HG02981 (cell line): ENCODE data around the gene SPINT1.

ENCODE experiments used
- ATAC-seq: cut with Tn5 transposase; IDR thresholded peaks from one replicate; pipeline ENCODE4 v1.9.1; 2021; ENCODE audit warnings: mild to moderate bottlenecking, moderate library complexity; ENCODE audit not compliant: unreplicated experiment

Gene SPINT1, protein sequence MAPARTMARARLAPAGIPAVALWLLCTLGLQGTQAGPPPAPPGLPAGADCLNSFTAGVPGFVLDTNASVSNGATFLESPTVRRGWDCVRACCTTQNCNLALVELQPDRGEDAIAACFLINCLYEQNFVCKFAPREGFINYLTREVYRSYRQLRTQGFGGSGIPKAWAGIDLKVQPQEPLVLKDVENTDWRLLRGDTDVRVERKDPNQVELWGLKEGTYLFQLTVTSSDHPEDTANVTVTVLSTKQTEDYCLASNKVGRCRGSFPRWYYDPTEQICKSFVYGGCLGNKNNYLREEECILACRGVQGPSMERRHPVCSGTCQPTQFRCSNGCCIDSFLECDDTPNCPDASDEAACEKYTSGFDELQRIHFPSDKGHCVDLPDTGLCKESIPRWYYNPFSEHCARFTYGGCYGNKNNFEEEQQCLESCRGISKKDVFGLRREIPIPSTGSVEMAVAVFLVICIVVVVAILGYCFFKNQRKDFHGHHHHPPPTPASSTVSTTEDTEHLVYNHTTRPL

DNA sequence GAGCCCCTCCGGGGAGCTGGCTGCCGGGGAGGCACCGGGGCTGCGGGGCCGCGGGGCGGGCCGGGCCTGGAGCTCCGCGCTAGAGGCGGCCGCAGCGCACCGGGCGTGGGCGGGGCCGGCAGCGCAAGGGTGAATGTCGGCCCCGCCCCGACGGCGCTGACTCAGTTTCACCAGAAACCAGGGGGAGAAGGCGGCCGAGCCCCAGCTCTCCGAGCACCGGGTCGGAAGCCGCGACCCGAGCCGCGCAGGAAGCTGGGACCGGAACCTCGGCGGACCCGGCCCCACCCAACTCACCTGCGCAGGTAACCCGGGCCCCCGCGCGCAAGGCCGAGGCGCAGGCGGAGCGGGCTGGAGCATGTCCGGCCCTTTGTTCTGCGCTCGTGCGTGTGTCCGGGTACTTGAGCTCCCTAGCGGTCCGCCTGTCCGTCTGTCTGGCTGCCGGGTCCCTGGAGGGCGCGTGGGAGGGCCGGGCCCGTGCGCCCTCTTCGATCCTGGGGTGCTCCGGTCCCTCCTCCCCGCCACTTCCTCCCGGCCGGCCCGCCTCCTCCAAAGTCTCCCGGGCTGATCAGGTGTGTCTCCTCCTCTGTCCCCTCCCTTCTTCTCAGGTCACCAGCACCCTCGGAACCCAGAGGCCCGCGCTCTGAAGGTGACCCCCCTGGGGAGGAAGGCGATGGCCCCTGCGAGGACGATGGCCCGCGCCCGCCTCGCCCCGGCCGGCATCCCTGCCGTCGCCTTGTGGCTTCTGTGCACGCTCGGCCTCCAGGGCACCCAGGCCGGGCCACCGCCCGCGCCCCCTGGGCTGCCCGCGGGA is at the start of gene SPINT1:
TSS of gene SPINT1 (plus strand) at position 164 of the 811 bp plus-strand sequence. CDS start at position 671, 507 bp downstream.
- no peak for ATAC-seq

DNA sequence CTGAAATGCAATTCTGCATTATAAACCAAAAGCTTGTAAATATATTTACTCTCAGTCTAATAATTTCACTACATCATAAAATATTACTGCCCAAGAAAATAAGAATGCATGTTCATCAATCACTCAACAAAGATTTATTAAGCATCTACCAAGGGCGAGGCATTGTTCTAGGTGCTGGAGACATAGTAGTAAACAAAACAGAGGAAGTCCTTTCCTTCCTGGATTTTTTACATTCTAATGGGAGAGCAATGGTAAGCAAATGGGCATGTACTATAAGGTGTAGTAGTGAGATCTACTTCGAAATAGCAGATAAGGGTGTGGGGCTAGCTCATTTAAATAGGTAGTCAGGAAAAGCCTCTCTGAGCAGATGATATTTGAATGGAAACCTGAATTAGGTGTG is 47.8 kb upstream of the SPINT1 start:
- no peak for ATAC-seq

DNA sequence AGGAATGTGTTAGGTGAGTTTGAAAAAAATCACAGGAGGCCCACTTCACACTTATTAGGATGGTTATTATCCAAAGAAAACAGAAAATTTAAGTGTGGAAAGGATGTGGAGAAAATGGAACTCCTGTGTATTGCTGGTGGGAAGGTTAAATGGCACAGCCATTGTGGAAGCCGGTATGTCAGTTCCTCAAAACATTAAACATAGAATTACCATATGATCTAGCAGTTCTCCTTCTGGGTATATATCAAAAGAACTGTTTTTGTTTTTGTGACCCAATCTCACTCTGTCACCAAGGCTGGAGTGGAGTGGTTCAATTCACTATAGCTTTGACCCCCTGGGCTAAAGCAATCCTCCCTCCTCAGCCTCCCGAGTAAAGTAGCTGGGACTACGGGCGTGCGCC is 47.3 kb upstream of the SPINT1 start:
- ATAC-seq, result no peak

DNA sequence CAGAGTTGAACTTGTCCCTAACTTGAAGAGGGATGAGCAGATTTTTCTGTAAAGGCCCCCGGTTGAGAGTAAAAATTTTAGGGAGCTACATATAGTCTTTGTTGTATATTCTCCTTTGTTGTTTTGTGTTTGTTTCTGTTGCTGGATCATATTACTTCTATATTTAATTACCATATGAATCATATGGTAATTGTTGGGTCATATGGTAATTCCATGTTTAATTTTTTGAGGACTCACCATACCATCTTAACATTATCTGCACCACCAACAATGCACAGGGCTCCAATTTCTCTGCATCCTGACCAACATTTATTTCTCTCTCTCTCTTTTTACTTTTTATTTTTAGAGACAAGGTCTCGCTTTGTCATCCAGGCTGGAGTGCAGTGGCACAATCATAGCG is 44.3 kb upstream of the SPINT1 start:
- no peak for ATAC-seq

DNA sequence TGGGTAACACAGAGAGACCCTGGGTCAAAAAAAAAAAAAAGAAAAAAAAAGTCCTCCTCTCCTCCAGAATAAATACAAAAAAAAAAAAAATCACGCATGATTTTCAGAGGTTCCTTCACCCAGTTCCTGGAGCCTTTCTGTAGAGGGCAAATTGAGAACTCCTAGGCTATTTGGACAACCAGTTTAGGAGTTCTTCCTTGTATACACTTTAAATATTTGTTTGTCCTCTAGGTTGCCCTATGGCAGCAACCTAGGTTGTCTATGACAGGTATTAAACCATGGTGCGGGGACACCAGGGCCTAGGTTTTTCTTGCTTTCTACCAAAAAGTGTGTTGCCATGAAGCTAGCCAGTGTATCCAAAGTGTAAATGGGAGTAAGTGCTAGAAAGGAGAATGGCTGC is 40.8 kb upstream of the SPINT1 start:
- no peak for ATAC-seq

DNA sequence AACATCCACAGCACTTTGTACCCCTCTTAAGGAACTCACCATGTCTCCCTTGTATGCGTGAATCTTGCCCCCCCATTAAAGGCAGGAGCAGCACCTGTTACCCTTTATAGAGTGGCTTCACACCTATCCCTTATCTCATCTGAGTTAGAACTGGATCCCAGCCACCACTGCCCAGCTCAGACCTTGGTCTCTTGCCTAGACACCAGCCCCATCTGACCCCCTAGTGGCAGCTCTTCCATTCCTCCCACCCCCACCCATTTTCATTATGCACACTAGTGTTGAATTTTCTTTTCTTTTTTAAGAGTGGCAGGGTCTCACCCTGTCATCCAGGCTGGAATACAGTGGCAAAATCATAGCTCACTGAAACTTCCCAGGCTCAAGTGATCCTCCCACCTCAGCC is 40.2 kb upstream of the SPINT1 start:
- no peak for ATAC-seq

DNA sequence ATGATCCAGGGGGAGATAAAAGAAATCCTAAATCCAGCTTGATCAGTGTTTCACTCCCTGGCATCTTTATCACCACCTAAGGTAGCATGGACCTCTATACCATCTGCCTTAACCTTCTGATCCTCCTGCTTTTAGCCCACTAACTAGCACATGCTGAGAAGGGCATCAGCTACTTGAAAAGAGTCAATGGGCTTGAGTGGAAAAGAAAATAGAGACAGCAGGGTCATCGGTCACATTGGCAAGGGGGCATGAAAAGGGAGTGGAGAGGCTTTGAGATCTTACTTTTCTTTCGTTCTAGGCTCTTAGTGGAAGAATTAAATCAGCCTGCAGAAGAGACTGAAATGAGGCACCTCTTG is 37.2 kb upstream of the SPINT1 start:
- ATAC-seq, result no peak

DNA sequence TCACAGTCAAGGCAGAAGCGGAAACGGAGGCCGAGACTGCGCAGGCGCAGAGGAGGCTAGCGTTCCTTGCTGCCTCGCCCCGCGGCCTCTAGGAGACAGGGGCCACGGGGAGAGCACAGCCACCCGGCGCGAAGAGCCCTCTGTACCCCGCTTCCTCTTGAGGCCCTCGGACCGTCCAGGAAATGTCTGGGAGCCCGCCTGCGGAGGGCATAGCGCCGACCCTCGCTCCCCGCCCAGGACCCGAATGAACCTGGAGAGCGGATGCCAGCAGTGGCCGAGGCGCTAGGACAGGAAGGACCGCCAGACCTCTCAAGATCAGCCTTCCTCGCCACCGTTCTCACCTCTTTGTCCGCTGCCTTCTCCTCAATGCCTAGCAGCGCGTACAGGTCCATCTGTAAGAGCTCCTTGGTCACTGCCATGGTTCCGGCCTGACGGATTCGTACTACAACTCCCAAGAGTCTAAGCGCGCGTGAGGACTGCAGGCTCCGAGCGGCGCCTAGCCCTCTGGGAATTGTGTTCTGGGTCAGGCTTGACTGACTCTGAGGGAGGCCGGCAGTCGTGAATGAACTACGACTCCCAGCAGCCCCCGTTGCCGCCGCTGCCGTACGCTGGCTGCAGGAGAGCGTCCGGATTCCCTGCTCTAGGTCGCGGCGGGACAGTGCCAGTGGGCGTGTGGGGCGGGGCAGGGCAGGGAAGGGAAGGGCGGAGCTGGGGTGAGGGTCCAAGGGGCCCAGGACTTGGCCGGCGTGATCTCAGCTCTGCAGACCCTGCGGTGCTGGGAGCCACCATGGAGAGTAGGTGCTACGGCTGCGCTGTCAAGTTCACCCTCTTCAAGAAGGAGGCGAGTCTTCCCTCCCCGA is 36.6 kb upstream of the SPINT1 start, which contains the start of the genes DNAJC17 and ZFYVE19:
TSS of gene DNAJC17 (minus strand) at position 446 of the 860 bp plus-strand sequence. CDS start at position 419, 27 bp downstream.
TSS of gene ZFYVE19 (plus strand) at position 62 of the 860 bp plus-strand sequence. CDS start at position 563, 501 bp downstream.
- ATAC-seq, result peak; percentile 92

DNA sequence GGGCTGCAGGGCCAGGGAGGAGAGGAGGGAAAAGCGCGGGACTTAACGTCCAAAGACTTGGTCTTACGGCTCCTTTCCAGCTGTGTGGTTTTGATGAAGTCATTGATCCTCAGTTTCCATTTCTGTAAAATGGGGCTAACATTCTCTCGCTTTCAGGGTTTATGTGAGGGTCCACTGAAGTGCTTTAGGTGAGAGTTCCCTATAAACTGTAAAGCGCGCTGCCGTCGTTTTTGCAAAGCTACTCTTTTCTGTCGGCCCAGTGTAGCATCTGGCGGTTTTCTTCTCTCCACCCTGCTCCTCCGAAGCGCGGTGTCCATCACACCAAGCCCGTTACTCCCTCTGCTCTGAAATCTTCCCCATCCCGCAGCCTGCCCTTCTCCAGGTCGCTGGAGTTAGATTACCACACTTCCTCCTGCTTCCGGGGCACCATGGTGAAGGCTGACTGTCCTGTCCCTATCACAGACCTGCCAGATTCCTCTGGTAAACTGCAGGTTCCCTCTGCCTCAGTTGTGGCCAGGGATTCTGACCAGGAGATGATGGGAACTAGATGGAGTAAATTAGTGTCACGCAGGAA is 35.9 kb upstream of the SPINT1 start:
- ATAC-seq, result no peak

DNA sequence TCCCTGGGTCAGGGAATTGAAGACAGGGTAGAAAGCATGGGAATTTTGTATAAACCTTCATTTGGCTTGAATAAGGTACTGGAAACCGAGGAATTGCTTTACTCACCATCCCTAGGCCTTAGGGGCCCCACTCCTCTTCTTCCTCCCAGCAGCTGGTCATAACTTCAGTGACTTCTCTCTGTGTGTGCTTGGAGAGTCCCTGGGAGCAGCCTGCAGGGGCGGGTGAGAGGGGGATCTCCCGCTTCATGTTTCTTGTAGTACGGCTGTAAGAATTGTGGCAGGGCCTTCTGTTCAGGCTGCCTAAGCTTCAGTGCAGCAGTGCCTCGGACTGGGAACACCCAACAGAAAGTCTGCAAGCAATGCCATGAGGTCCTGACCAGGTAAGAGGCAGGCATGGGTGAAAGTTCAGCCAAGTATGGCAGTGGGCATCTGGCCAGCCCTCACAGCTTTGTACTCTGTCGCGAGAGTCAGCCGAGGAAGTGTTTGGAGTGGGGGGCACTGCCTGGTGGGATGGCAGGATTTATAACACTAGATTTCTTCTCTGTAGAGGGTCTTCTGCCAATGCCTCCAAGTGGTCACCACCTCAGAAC is 34.9 kb upstream of the SPINT1 start:
- no peak for ATAC-seq

DNA sequence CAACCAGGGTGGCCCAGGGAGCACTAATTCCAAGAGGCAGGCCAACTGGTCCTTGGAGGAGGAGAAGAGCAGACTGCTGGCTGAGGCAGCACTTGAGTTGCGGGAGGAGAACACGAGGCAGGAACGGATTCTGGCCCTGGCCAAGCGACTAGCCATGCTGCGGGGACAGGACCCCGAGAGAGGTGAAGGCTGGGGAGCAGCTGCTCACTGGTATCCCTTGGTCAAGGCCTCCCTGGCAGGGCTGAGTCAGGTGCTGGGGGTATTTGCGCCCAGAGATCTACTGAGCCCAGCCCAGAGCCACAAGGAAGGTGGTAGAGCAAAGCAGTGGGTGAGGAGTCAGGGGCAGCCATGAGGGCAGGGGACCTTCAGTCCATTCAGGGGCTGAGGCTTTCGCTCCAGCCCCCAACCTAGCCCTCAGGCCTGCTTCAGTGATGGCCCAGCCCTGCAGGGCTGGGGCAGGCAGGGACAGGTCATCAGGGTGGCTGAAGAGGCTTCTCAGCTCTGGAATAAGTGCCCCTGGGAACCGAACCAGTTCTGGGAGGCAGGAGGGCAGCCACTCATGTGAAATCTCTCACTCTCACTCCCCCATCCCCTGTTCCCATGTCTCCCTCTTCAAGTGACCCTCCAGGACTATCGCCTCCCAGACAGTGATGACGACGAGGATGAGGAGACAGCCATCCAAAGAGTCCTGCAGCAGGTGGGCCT is 31.0 kb upstream of the SPINT1 start:
- no peak for ATAC-seq

DNA sequence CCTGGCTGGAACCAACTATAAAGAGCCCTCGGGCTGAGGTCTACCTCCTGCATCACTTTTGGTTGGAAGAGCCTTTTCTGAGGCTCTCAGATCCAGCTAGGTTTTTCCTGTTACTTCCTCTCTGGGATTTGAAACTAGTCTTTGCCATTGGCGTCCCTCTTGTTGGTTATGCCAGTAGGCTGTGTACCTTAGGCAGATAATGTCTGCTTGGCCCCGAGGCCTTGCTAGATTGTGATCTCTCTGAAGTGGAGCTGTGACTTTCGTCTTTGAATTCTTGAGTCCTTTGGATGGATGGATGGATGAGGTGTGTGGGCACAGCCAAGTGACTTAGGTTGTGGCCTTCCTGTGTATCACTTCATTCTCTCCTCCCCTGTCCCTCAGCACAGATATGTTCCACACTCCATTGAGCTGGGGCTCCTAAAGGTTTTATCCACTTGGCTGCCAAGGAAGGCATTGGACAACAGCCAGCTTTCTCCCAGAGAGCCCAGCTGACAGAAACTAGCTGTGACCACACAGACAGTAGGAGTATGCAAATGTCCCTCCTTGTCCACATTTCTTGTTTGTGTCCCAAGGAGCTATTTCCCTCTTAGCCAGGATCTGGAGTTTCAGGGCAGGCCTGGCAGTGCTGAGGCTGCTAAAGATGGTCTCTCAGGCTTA is 28.7 kb upstream of the SPINT1 start:
- no peak for ATAC-seq

DNA sequence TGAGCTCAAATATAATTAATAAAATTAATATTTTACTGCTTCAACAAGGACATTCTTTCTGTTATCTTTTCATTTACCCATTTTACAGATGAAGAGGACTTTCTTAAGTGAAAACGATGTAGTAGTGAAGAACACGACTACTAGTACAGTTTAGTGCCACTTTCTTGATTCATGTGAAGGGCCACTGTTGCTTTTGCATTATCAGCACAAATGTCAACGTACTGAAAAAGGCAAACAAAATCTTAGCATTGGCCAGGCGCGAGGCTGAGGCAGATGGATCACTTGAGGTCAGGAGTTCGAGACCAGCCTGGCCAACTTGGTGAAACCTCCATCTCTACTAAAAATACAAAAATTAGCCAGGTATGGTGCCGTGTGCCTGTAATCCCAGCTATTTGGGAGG is 24.8 kb upstream of the SPINT1 start:
- ATAC-seq, result no peak

DNA sequence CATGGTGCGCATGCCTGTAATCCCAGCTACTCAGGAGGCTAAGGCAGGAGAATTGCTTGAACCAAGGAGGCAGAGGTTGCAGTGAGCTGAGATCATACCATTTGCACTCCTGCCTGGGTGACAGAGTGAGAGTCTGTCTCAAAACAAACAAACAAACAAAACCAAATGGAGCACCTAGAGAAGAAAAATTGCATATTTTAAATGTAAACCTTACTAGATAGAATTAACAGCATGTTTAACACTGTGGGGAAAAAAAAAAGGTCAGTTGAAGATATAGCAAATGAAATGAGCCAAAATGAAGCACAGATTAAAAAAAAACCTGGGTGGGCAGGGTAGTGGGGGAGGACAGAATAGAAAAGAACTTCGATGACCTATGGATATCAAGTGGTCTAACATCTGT is 22.7 kb upstream of the SPINT1 start:
- ATAC-seq, result no peak

DNA sequence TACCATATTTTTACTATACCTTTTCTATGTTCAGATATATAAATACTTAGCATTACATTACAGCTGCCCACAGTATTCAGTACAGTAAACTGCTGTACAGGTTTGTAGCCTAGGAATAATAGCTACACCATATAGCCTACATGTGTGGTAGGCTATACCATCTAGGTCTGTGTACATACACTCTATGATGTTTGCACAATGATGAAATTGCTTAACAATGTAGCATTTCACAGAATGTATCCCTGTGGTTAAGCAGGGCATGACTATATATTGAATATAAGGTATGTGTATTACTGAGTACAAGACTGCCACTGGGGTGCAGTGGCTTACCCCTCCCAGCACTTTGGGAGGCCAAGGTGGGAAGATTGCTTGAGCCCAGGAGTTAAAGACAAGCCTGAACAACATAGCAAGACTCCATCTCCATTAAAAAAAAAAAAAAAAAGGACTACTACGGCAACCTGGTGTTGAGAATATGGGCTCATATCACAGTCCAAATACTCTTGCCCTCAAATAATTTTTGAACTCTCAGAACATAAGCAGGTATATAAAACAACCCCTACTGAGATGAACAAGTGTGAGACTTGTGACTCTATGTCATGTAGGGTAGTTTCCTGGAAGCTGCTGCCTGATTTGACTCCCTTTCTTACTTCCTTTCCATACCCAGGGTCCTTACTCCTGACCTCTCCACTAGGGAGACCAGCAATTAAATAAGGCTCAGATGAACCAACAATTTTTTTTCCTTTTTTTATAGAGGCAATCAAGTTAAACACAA is 20.1 kb upstream of the SPINT1 start:
- ATAC-seq, result no peak

DNA sequence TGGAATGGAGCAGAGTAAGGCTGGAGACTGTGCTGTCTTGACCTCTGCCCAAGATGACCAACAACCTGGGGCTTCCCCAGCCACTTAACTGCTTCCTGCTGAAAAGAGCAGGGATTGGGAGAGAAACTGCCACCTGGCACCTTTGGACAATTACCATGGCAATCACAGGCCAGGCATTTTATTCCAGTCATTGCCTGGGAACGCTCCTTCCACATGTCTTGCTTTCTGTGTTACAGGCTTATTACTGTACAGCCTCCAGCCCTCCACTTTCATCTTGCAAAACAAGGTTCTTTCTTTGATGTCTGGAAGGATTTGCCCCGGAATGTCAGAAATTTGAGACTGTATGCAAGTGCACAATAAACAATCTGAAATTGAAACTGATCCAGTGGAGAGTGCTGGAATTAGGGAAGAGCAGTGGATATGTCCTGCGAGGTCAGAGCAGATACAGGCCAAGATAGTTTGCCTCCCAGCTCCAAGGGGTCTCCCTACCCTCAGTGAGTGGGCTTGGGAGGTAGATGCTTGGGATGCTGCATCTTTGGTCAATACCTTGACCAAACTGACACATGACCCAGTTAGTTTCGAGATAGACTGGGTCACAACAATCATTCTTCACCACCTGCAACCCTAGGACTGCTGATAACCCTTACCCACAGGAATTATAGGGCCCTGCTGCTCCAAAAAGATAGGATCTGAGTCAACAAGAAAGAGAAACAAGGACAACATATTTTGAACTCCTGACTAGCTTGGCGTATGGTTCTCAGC is 18.0 kb upstream of the SPINT1 start:
- no peak for ATAC-seq

DNA sequence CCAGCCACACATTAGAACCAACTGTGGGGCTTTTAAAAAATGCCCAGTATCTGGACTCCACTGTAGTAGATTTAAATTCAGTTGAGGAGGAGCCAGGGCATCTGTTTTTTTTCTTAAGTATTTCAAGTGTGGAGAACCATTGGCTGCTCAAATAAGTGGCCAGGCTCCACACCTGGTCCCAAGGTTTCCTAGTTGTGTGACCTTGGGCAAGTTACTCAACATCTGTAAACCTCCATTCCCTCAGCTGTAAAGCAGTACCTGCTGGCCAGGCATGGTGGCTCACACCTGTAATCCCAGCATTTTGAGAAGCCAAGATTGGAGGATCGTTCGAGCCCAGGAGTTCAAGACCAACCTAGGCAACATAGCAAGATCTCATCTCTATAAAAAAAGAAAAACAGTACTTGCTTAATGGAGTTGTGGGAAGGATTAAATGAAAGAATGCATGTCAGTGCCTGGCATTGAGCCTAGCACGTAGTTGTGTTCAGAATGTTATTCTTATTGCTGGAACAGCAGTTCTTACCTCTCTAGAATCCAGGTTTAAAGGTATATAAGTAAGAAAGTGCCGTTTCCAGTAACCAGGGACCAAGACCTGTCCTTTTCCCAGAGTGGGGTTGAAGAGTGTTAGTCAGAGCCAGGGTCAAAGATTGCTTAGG is 17.3 kb upstream of the SPINT1 start:
- ATAC-seq, result no peak
